Neural crest cell (in vitro differentiated cells): ENCODE data around the gene ADD1. TPM values are rescaled to one million over a fixed set of nuclear protein-coding genes. Genes with fewer than 3 reads are reported as not detected.

Source experiments
- DNase-seq: peaks from one replicate; pipeline ENCODE4 v3.0.0; 2021; ENCODE audit warnings: low read depth, mixed read lengths, low spot score
- H3K27ac Mint-ChIP-seq: one replicate; pipeline ENCODE4 v1.8.0; 2021; ENCODE audit warnings: mild to moderate bottlenecking, mixed read lengths; ENCODE audit not compliant: unreplicated experiment
- H3K27me3 Mint-ChIP-seq: 2 replicates; pipeline ENCODE4 v1.8.0; 2021; ENCODE audit warnings: low read depth, mild to moderate bottlenecking, mixed read lengths
- H3K36me3 Mint-ChIP-seq: 2 replicates; pipeline ENCODE4 v1.8.0; 2021; ENCODE audit warnings: low read depth, mild to moderate bottlenecking, mixed read lengths
- H3K4me1 Mint-ChIP-seq: 2 replicates; pipeline ENCODE4 v1.8.0; 2021; ENCODE audit warnings: mixed read lengths
- H3K4me3 Mint-ChIP-seq: one replicate; pipeline ENCODE4 v1.8.0; 2021; ENCODE audit warnings: mild to moderate bottlenecking, mixed read lengths
- H3K9me3 Mint-ChIP-seq: 2 replicates; pipeline ENCODE4 v1.8.0; 2021; ENCODE audit warnings: mixed read lengths
- total RNA-seq: library from RNA; stranded (reverse); gene quantifications from 2 replicates; pipeline ENCODE4 v1.2.1, GENCODE V29; 2021
- TF ChIP-seq, protein P1 (sequence below): fragments of 200-600 bp; sonication (generic); conservative IDR thresholded peaks from 2 replicates; pipeline ENCODE4 v1.5.0; 2021; ENCODE audit warnings: antibody characterized with exemption, mild to moderate bottlenecking

The ADD1 gene
- total RNA-seq, 1 donor from 2014 or later, result 230 TPM

DNA sequence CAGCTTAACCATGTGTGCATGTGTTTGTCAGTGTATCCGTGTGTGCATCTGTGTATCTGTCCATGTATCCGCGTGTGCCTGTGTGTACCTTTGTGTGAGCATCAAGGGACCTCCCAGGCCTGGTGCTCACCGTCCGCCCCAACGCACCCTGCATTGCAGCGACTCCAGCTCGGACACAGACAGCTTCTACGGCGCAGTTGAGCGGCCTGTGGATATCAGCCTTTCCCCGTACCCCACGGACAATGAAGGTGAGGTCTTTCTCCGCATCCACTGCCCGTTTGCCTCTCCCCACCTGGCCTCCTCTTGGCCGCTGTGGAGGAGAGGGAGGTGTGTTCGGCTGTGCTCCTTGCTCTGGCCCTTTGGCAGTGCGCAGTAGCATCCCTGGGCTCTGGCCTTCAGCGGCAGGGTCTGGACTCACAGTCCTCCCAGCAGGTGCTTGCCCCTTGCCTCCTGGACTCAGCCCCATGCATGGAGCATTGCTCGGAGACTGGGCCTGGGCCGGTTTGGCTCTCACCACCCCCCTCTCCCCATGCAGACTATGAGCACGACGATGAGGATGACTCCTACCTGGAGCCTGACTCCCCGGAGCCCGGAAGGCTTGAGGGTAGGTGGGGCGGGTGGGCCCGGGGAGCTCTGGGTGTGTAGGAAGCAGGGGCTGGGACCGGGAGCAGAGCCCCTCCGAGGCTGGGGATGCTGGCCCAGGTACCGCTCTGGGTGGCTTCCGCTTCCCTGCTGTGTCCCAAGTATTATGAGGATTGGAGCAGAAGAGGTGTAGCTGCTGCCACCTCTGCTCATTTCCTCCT, 16.4 kb upstream of the ADD1 start:
- no peak overlapping the region for H3K4me3 Mint-ChIP-seq
- peaks cover 3% of the 10 kb centered on the region for H3K4me1 Mint-ChIP-seq
- no peak for DNase-seq
- no peaks in the 10 kb centered on the region for H3K9me3 Mint-ChIP-seq
- H3K27me3 Mint-ChIP-seq, result no peaks in the 10 kb centered on the region
- H3K27ac Mint-ChIP-seq, result no peak overlapping the region
- TF ChIP-seq, protein P1, sequence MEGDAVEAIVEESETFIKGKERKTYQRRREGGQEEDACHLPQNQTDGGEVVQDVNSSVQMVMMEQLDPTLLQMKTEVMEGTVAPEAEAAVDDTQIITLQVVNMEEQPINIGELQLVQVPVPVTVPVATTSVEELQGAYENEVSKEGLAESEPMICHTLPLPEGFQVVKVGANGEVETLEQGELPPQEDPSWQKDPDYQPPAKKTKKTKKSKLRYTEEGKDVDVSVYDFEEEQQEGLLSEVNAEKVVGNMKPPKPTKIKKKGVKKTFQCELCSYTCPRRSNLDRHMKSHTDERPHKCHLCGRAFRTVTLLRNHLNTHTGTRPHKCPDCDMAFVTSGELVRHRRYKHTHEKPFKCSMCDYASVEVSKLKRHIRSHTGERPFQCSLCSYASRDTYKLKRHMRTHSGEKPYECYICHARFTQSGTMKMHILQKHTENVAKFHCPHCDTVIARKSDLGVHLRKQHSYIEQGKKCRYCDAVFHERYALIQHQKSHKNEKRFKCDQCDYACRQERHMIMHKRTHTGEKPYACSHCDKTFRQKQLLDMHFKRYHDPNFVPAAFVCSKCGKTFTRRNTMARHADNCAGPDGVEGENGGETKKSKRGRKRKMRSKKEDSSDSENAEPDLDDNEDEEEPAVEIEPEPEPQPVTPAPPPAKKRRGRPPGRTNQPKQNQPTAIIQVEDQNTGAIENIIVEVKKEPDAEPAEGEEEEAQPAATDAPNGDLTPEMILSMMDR, result no peak
- H3K36me3 Mint-ChIP-seq, result peaks cover 14% of the 10 kb centered on the region

DNA sequence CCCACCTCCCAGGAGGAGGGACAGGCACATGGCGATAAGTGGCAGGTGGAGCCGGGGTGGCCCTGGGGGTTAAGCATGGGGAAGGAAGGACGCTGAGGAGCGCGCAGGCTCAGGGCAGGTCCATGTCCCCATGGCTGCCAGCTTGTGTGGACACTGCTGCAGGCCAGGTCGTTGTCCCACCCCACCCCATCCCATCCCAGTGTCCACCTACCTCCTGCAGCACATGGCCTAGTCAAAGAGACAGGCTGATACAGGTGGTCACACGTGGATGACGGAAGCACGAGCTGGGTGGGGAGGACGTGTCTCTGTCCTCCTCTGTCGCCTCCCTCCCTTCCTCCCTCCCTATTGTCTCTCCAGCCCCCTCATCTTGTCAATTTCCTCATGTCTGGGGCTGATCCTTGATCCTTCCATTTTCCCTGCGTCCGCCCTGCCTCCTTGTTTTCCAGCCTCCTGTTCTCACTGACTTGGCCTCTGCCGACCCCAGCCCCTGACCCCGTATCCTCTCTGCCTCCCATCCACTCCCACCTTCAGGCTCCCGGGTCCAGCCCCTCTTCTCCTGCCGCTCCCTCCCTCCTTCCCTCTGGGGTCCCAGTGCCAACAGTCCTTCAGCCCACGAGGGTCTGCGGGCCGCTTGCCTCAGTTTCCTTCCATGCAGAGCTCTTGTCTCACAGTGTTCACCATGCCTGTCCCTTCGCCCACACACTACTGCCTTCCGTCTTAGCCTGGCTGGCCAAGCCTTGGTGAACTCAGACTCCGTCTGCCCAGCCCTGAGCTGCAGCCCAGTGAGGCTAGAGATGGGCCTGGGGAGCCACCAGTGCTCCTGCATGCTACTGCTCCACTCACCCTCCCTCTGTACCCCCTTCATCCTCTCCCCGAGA, 15.5 kb upstream of the ADD1 start:
- H3K27me3 Mint-ChIP-seq, result no peaks in the 10 kb centered on the region
- H3K9me3 Mint-ChIP-seq, result no peaks in the 10 kb centered on the region
- no peak overlapping the region for H3K4me3 Mint-ChIP-seq
- peaks cover 14% of the 10 kb centered on the region for H3K36me3 Mint-ChIP-seq
- TF ChIP-seq, protein P1, result no peak
- peaks cover 3% of the 10 kb centered on the region for H3K4me1 Mint-ChIP-seq
- DNase-seq, result no peak
- peak overlapping the region; percentile 35 for H3K27ac Mint-ChIP-seq

DNA sequence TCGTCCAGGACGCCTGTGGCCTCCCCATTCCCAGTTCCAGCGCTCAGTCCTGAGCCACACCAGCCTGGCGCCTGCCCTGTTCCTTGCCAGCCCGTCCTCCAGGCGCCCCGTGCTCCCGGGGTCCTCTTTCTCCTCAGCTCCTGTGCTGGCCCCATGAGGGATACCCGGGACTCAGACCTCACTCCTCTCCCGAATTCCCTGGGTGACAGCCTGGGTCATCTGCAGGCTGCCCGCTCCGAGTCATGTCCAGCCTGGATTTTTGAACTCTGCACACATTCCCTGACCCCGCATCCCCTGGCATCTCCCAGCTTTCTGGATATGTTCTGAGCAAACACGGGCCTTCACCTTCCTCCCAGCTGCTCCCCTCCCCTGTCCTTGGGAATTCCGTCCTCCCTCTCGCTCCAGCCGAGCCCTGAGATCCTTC, 14.9 kb upstream of the ADD1 start:
- peaks cover 14% of the 10 kb centered on the region for H3K36me3 Mint-ChIP-seq
- H3K4me3 Mint-ChIP-seq, result peak overlapping the region; percentile 42
- no peak overlapping the region for H3K27ac Mint-ChIP-seq
- DNase-seq, result no peak
- H3K4me1 Mint-ChIP-seq, result peaks cover 3% of the 10 kb centered on the region
- H3K27me3 Mint-ChIP-seq, result no peaks in the 10 kb centered on the region
- TF ChIP-seq, protein P1, result no peak
- H3K9me3 Mint-ChIP-seq, result no peaks in the 10 kb centered on the region

DNA sequence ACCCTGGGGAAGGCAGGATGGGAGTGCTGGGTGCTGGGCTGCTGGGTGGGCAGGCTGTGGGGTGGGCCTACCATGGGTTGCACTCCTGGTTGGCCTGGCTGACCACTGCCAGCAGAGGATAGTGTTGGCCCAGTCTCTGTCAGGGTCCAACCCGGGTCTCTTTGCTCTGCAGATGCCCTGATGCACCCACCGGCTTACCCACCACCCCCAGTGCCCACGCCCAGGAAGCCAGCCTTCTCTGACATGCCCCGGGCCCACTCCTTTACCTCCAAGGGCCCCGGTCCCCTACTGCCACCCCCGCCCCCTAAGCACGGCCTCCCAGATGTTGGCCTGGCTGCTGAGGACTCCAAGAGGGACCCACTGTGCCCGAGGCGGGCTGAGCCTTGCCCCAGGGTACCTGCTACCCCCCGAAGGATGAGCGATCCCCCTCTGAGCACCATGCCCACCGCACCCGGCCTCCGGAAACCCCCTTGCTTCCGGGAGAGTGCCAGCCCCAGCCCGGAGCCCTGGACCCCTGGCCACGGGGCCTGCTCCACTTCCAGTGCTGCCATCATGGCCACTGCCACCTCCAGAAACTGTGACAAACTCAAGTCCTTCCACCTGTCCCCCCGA, 14.2 kb upstream of the ADD1 start:
- Mint-ChIP-seq H3K27me3 (no peaks in the 10 kb centered on the region), H3K27ac (no peak overlapping the region), H3K9me3 (no peaks in the 10 kb centered on the region), H3K4me1 (peaks cover 3% of the 10 kb centered on the region), H3K4me3 (no peak overlapping the region), H3K36me3 (peaks cover 14% of the 10 kb centered on the region)
- TF ChIP-seq, protein P1, result no peak
- no peak for DNase-seq

DNA sequence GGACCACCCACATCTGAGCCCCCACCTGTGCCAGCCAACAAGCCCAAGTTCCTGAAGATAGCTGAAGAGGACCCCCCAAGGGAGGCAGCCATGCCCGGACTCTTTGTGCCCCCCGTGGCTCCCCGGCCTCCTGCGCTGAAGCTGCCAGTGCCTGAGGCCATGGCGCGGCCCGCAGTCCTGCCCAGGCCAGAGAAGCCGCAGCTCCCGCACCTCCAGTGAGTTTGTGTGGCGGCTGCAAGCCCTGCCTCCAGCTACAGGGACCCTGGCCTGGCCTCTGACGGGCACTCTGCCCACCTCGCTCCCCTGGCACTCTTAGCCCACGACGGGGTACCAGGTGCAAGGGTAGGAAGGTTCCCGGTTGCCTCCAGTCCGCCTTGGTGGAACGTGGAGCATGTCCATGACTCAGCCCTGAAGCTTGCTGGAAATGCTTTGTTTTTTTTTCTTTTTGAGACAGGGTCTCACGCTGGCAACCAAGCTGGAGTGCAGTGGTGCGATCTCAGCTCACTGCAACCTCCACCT, 13.7 kb upstream of the ADD1 start:
- no peaks in the 10 kb centered on the region for H3K9me3 Mint-ChIP-seq
- H3K27me3 Mint-ChIP-seq, result no peaks in the 10 kb centered on the region
- peaks cover 14% of the 10 kb centered on the region for H3K36me3 Mint-ChIP-seq
- peaks cover 3% of the 10 kb centered on the region for H3K4me1 Mint-ChIP-seq
- H3K4me3 Mint-ChIP-seq, result no peak overlapping the region
- TF ChIP-seq, protein P1, result no peak
- no peak overlapping the region for H3K27ac Mint-ChIP-seq
- DNase-seq, result no peak
